K562 (cell line): ENCODE measurements around the gene RTF1. TPM values are rescaled to one million over a fixed set of nuclear protein-coding genes. Genes with fewer than 3 reads are reported as not detected.

ENCODE experiments used
- AFF4 ChIP-seq: sonication (generic); formaldehyde crosslinking; IDR thresholded peaks from 2 replicates; pipeline ENCODE4 v1.8.0; 2023; ENCODE audit warnings: mild to moderate bottlenecking, missing genetic modification reagents
- FOXK2 ChIP-seq, 2 experiments: fragments of 450-650 bp; IDR thresholded peaks in 1 of 2; conservative IDR thresholded peaks in 1 of 2; 2 replicates each; pipeline ENCODE4 v1.6.1; 2016; ENCODE audit warnings: low read depth in 2 of 2, mild to moderate bottlenecking in 1 of 2
- JUNB ChIP-seq: fragments of 450-650 bp; formaldehyde crosslinking; conservative IDR thresholded peaks from 2 replicates; pipeline ENCODE4 v1.4.0; 2020; ENCODE audit warnings: mild to moderate bottlenecking
- NCOR1 ChIP-seq: fragments of 450-650 bp; IDR thresholded peaks from 2 replicates; pipeline ENCODE4 v1.6.1; 2016; ENCODE audit warnings: mild to moderate bottlenecking, moderate library complexity
- TRIM25 ChIP-seq: fragments of 450-650 bp; IDR thresholded peaks from 2 replicates; pipeline ENCODE4 v1.7.0; 2016; ENCODE audit warnings: borderline replicate concordance
- ZBTB26 ChIP-seq: fragments of 450-650 bp; formaldehyde crosslinking; IDR thresholded peaks from 2 replicates; pipeline ENCODE4 v1.4.0; 2022; ENCODE audit warnings: missing genetic modification characterization
- ZNF384 ChIP-seq: IDR thresholded peaks from 2 replicates; pipeline ENCODE4 v1.6.1; 2012; ENCODE audit warnings: low read depth, low read length, improper control_type of control experiment
- ZNF407 ChIP-seq: fragments of 450-650 bp; IDR thresholded peaks from 2 replicates; pipeline ENCODE4 v1.6.1; 2016; ENCODE audit warnings: low read depth
- polyA plus RNA-seq, 8 experiments: library from polyadenylated mRNA; depleted of rRNA in 4 of 8; stranded (reverse) in 5 of 8; unstranded in 3 of 8; fragments of >200 nt; fragmentation: Nextera tagmentation in 2 of 8; fragmentation: Illumina TruSeq in 1 of 8; extraction: Ambion mirVana in 2 of 8; extraction: Trizol in 1 of 8; gene quantifications; 2 replicates each; pipeline versions ENCODE4 v1.2.1 to v1.2.3, GENCODE V29; 2011 to 2014; ENCODE audit warnings: inconsistent platforms in 1 of 8, missing spikeins in 1 of 8
- total RNA-seq, 7 experiments: library from RNA; depleted of rRNA in 6 of 7; stranded (reverse); fragments of >200 nt in 6 of 7; fragmentation: Illumina TruSeq in 2 of 7; extraction: Trizol in 2 of 7; gene quantifications; 2 replicates each; pipeline versions ENCODE4 v1.2.1 to v1.2.3, GENCODE V29; 2011 to 2021; ENCODE audit warnings: low replicate concordance in 1 of 7
- TF ChIP-seq, protein P1 (sequence below), 2 experiments: IDR thresholded peaks; 2 replicates each; pipeline ENCODE4 v1.6.1; 2011; ENCODE audit warnings: borderline replicate concordance in 1 of 2, control low read depth in 1 of 2, low read depth in 1 of 2, low read length in 1 of 2, mild to moderate bottlenecking in 1 of 2, mixed read lengths in 1 of 2, moderate library complexity in 1 of 2; ENCODE audit not compliant: insufficient read depth in 1 of 2, insufficient read length in 1 of 2, poor library complexity in 1 of 2, severe bottlenecking in 1 of 2; ENCODE audit errors: extremely low read depth in 1 of 2

RTF1 gene
- total and polyA plus RNA-seq, 9 of the 15 experiments (the other 6 are each of a cell fraction or from before 2014, with no cell fraction given) = 7.6 to 69.5 (median 31.5) TPM

- TF ChIP-seq TRIM25 = no peak
- TF ChIP-seq ZNF407 = no peak
- no peak for TF ChIP-seq FOXK2 (conservative IDR thresholded peaks at IDR 0.05 in 1 of 2, IDR thresholded peaks at IDR 0.05 in 1 of 2; ENCODE audit: low read depth in 2 of 2)
- no peak for TF ChIP-seq ZNF384
- no peak for TF ChIP-seq ZBTB26 (CRISPR knock-in tag)
- TF ChIP-seq, protein P1, sequence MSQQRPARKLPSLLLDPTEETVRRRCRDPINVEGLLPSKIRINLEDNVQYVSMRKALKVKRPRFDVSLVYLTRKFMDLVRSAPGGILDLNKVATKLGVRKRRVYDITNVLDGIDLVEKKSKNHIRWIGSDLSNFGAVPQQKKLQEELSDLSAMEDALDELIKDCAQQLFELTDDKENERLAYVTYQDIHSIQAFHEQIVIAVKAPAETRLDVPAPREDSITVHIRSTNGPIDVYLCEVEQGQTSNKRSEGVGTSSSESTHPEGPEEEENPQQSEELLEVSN (IDR thresholded peaks at IDR 0.05; ENCODE audit: borderline replicate concordance in 1 of 2, extremely low read depth in 1 of 2, insufficient read depth in 1 of 2, insufficient read length in 1 of 2, low read depth in 1 of 2, low read length in 1 of 2, poor library complexity in 1 of 2, severe bottlenecking in 1 of 2) = peak in 1 of 2 experiments; percentile 88
- TF ChIP-seq AFF4 = 0 out of 2 replicates have a peak, but pooled peaks have one; percentile 47
- TF ChIP-seq NCOR1 = no peak
- no peak for TF ChIP-seq JUNB (CRISPR knock-in tag)
Observed at GRCh38 chr15:41493205-41493901, 76.5 kb downstream of the RTF1 start, which contains the start of gene ITPKA (continued).
